Measurements from ENCODE around the gene BICDL2.

The BICDL2 gene

GRCh38 chr16:2986623-2987188, 50.0 kb downstream of the BICDL2 start:
- no peak for TF ChIP-seq CTCF (conservative IDR thresholded peaks at IDR 0.05)
- no peak overlapping the region for H3K27ac ChIP-seq

- H3K27ac ChIP-seq, result no peak overlapping the region
- TF ChIP-seq CTCF (conservative IDR thresholded peaks at IDR 0.05), result no peak
These were observed 50.8 kb downstream of the BICDL2 start for GRCh38 chr16:2985893-2986355.

DNA sequence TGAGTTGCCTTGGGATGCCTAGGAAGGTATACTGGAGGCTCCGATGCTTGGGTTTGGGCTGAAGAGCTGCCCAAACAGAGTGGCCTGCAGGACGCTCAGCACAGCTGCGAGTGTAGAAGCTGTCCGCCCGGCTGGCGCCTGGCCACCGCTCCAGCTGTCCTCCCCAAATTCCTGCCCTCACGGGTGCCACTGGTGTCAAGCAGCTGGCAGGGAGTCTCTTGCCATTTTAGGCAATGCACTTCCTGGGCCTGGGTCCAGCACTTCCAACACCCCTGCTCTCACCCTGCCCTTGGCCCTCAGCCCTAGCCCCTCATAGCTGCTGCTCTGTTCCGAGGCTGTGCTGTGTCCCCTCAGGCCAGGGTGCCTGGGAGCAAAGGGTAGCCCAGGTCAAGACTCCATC, 51.3 kb downstream of the BICDL2 start:
- no peak for TF ChIP-seq CTCF (conservative IDR thresholded peaks at IDR 0.05)

GRCh38 chr16:2983706-2984136, 53.0 kb downstream of the BICDL2 start:
- H3K27ac ChIP-seq, result no peak overlapping the region
- TF ChIP-seq CTCF (conservative IDR thresholded peaks at IDR 0.05), result peak; percentile 92

More for the DNA sequence above, 51.3 kb downstream of the BICDL2 start:
- H3K27ac ChIP-seq, result no peak overlapping the region

DNA sequence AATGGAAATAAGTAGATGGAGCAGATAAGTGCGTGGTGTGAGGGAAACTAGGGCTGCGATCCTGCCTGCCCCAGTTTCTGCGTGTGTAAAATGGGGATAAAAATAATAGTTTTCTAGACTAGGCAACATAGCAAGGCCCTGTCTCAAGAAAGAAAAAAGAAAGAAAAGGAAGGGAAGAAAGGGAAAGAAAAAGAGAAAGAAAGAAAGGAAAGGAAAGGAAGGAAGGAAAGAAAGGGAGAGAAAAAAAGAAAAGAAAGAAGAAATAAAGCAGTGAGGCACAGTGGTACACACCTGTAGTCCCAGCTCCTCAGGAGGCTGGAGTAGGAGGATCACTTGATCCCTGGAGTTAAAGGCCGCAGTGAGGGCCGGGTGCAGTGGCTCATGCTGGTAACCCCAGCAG, 54.3 kb downstream of the BICDL2 start:
- no peak for TF ChIP-seq CTCF (conservative IDR thresholded peaks at IDR 0.05)
- H3K27ac ChIP-seq, result no peak overlapping the region

DNA sequence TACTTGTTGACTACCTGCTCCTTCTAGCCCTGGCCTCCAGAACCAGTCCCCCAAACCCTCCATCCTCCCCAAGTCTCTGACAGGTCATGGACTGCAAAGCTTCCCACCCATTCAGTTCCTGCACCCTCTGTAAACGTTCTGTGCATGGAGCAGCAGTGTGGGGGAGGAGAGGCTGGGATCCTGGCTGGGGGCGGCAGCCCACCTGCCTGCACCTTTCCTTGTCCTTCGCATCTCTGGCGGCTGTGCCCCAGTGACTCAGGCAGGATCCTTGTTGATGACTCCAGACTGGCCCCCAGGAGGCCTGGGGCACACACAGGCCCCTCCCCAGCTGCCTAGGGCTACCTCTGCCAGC, 54.9 kb downstream of the BICDL2 start:
- no peak overlapping the region for H3K27ac ChIP-seq
- no peak for TF ChIP-seq CTCF (conservative IDR thresholded peaks at IDR 0.05)

DNA sequence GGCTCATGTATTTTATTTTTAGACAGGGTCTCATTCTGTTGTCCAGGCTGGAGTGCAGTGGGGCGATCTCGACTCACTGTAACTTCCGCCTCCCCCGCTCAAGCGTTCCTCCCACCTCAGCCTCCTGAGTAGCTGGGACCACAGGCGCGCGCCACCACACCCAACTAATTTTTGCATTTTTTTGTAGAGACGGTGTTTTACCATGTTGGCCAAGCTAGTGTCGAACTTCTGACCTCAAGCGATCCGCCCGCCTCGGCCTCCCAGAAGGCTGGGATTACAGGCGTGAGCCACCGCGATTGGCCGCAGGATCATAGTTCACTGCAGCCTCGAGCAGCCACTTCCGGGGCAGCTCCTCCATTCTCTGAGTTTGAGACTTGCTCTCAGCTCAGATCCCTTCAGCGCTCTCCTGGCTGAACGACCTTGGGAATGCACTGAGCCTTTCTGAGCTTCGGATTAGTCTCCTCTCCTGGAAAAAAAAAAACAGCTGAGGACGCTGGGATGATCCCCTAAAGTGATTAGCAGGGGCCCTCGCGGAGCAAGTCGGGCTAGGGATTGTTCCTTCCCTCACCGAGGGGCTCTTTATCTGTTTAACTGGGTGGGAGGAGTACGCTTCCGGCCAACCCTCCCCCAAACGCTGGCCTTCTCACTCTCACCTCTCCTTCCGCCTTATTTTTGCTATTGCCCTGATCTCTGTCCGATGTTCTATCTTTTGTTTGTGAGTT, 55.4 kb downstream of the BICDL2 start:
- TF ChIP-seq CTCF (conservative IDR thresholded peaks at IDR 0.05), result no peak
- H3K27ac ChIP-seq, result peak overlapping the region; percentile 75
